Activated T-cell treated with anti-CD3 and anti-CD28 coated beads, Interleukin-2, amount 50 U/mL, for 4 hours (primary cell): Measurements from ENCODE around the gene ARHGAP21. TPM values are rescaled to one million over a fixed set of nuclear protein-coding genes. Genes with fewer than 3 reads are reported as not detected.

Experiments used
- ATAC-seq, 2 donors: fragments of 200-7000 bp; cut with Tn5 transposase; one replicate each; pipeline ENCODE4 v1.10.0; 2021
- DNase-seq: peaks from one replicate; pipeline ENCODE4 v3.0.0-alpha.2; 2020
- H3K27me3 Mint-ChIP-seq: one replicate; pipeline ENCODE4 v1.8.0; 2021; ENCODE audit warnings: low read depth, mixed read lengths
- H3K36me3 Mint-ChIP-seq: one replicate; pipeline ENCODE4 v1.8.0; 2022; ENCODE audit warnings: mixed read lengths; ENCODE audit not compliant: insufficient read depth
- H3K4me1 Mint-ChIP-seq: one replicate; pipeline ENCODE4 v1.8.0; 2021; ENCODE audit warnings: low read depth, mixed read lengths
- H3K4me3 Mint-ChIP-seq: one replicate; pipeline ENCODE4 v1.8.0; 2021; ENCODE audit warnings: mild to moderate bottlenecking, moderate library complexity, mixed read lengths
- H3K9me3 Mint-ChIP-seq: one replicate; pipeline ENCODE4 v1.8.0; 2021; ENCODE audit warnings: mixed read lengths
- total RNA-seq, 3 donors: library from RNA; stranded (reverse); gene quantifications; one replicate each; pipeline ENCODE4 v1.2.1, GENCODE V29; 2021

Gene ARHGAP21
- total RNA-seq, 3 donors from 2014 or later, result 11.4 to 15.8 (median 12.7) TPM

GRCh38 chr10:24550680-24551079 lies 173.0 kb downstream of the ARHGAP21 start:
- Mint-ChIP-seq H3K4me1 (no peaks in the 10 kb centered on the region), H3K36me3 (no peaks in the 10 kb centered on the region), H3K4me3 (no peak overlapping the region), H3K27me3 (peaks cover 6% of the 10 kb centered on the region), H3K9me3 (no peaks in the 10 kb centered on the region)
- DNase-seq (no peak), ATAC-seq (no peak)

GRCh38 chr10:24545585-24545984 lies 178.1 kb downstream of the ARHGAP21 start:
- ATAC-seq, result no peak
- DNase-seq, result no peak
- H3K27me3 Mint-ChIP-seq, result peaks cover 6% of the 10 kb centered on the region
- no peaks in the 10 kb centered on the region for H3K4me1 Mint-ChIP-seq
- no peak overlapping the region for H3K4me3 Mint-ChIP-seq
- H3K36me3 Mint-ChIP-seq, result no peaks in the 10 kb centered on the region
- H3K9me3 Mint-ChIP-seq, result no peaks in the 10 kb centered on the region

GRCh38 chr10:24544776-24545175 lies 178.9 kb downstream of the ARHGAP21 start:
- Mint-ChIP-seq H3K4me1 (no peaks in the 10 kb centered on the region), H3K4me3 (no peak overlapping the region), H3K9me3 (no peaks in the 10 kb centered on the region), H3K27me3 (peaks cover 6% of the 10 kb centered on the region), H3K36me3 (no peaks in the 10 kb centered on the region)
- no peak for ATAC-seq
- no peak for DNase-seq

GRCh38 chr10:24542314-24543270 lies 181.1 kb downstream of the ARHGAP21 start:
- Mint-ChIP-seq H3K36me3 (no peaks in the 10 kb centered on the region), H3K27me3 (peaks cover 3% of the 10 kb centered on the region), H3K4me3 (no peak overlapping the region), H3K4me1 (no peaks in the 10 kb centered on the region), H3K9me3 (no peaks in the 10 kb centered on the region)
- ATAC-seq, result no peak
- no peak for DNase-seq

GRCh38 chr10:24541239-24541753 lies 182.4 kb downstream of the ARHGAP21 start:
- H3K36me3 Mint-ChIP-seq, result no peaks in the 10 kb centered on the region
- no peaks in the 10 kb centered on the region for H3K4me1 Mint-ChIP-seq
- ATAC-seq (no peak), DNase-seq (no peak)
- H3K9me3 Mint-ChIP-seq, result no peaks in the 10 kb centered on the region
- H3K4me3 Mint-ChIP-seq, result no peak overlapping the region
- peaks cover 2% of the 10 kb centered on the region for H3K27me3 Mint-ChIP-seq

GRCh38 chr10:24536636-24537035 lies 187.1 kb downstream of the ARHGAP21 start:
- no peak for DNase-seq
- ATAC-seq, result no peak
- peaks cover 4% of the 10 kb centered on the region for H3K9me3 Mint-ChIP-seq
- H3K4me1 Mint-ChIP-seq, result no peaks in the 10 kb centered on the region
- H3K4me3 Mint-ChIP-seq, result no peak overlapping the region
- H3K36me3 Mint-ChIP-seq, result no peaks in the 10 kb centered on the region
- H3K27me3 Mint-ChIP-seq, result no peaks in the 10 kb centered on the region

GRCh38 chr10:24533981-24534380 lies 189.7 kb downstream of the ARHGAP21 start:
- Mint-ChIP-seq H3K4me3 (no peak overlapping the region), H3K36me3 (no peaks in the 10 kb centered on the region), H3K9me3 (peaks cover 4% of the 10 kb centered on the region), H3K4me1 (no peaks in the 10 kb centered on the region), H3K27me3 (no peaks in the 10 kb centered on the region)
- no peak for DNase-seq
- no peak for ATAC-seq

Other genes starting within 250 kb of the ARHGAP21 start
- under 1 TPM; 0.16 to 0.47 (median 0.46) TPM for gene PRTFDC1, start 228.7 kb upstream of the ARHGAP21 start, total RNA-seq